GM19193 (cell line): ENCODE data around the gene IGF2BP2.

ENCODE experiments used
- POLR2A ChIP-seq: IDR thresholded peaks from 4 replicates; pipeline ENCODE4 v1.6.1; 2011; ENCODE audit not compliant: insufficient read depth, insufficient read length; ENCODE audit errors: extremely low read depth

IGF2BP2 gene

GRCh38 chr3:185737020-185737419 lies 87.8 kb downstream of the IGF2BP2 start:
- no peak for TF ChIP-seq POLR2A

- TF ChIP-seq POLR2A, result no peak
These were observed 90.1 kb downstream of the IGF2BP2 start for GRCh38 chr3:185734725-185735096.

GRCh38 chr3:185733980-185734724 lies 90.7 kb downstream of the IGF2BP2 start:
- no peak for TF ChIP-seq POLR2A

GRCh38 chr3:185732782-185733181 lies 92.1 kb downstream of the IGF2BP2 start:
- TF ChIP-seq POLR2A, result no peak

GRCh38 chr3:185730550-185730949 lies 94.3 kb downstream of the IGF2BP2 start:
- TF ChIP-seq POLR2A, result no peak

GRCh38 chr3:185729337-185730055 lies 95.3 kb downstream of the IGF2BP2 start:
- TF ChIP-seq POLR2A, result no peak

GRCh38 chr3:185728630-185729336 lies 96.1 kb downstream of the IGF2BP2 start:
- TF ChIP-seq POLR2A, result no peak

GRCh38 chr3:185727873-185728272 lies 97.0 kb downstream of the IGF2BP2 start:
- TF ChIP-seq POLR2A, result no peak

- no peak for TF ChIP-seq POLR2A
These were observed 98.4 kb downstream of the IGF2BP2 start for GRCh38 chr3:185726254-185726967.

- TF ChIP-seq POLR2A, result no peak
These were observed 100.1 kb downstream of the IGF2BP2 start for GRCh38 chr3:185724761-185725160.

GRCh38 chr3:185724251-185724650 lies 100.6 kb downstream of the IGF2BP2 start:
- no peak for TF ChIP-seq POLR2A

- TF ChIP-seq POLR2A, result no peak
These were observed 102.0 kb downstream of the IGF2BP2 start for GRCh38 chr3:185722881-185723280.

- no peak for TF ChIP-seq POLR2A
These were observed 102.9 kb downstream of the IGF2BP2 start for GRCh38 chr3:185721970-185722369.

GRCh38 chr3:185720326-185720725 lies 104.5 kb downstream of the IGF2BP2 start:
- no peak for TF ChIP-seq POLR2A
